HG03175 (cell line): Measurements from ENCODE around the gene PLCXD1.
"Not testable (repeated sequence)": the region's sequence is repeated elsewhere in the genome, so short reads cannot be mapped to it uniquely, and the experiment has no call there.

Experiments
- ATAC-seq: cut with Tn5 transposase; IDR thresholded peaks from one replicate; pipeline ENCODE4 v1.9.1; 2021; ENCODE audit warnings: mild to moderate bottlenecking, moderate library complexity; ENCODE audit not compliant: unreplicated experiment

The PLCXD1 gene

GRCh38 chrX:262381-262909 is 18.7 kb upstream of the PLCXD1 start:
- peak; percentile 90 for ATAC-seq

- ATAC-seq: not testable (repeated sequence)
These were observed 17.2 kb upstream of the PLCXD1 start for GRCh38 chrX:264006-264405.

GRCh38 chrX:264634-265455 is 16.3 kb upstream of the PLCXD1 start:
- no peak for ATAC-seq

GRCh38 chrX:265502-265901 is 15.7 kb upstream of the PLCXD1 start:
- ATAC-seq: no peak

- ATAC-seq: no peak
These were observed 13.4 kb upstream of the PLCXD1 start for GRCh38 chrX:267771-268261.

GRCh38 chrX:270848-271367 is 10.3 kb upstream of the PLCXD1 start:
- no peak for ATAC-seq

- ATAC-seq: no peak
These were observed 6.2 kb upstream of the PLCXD1 start for GRCh38 chrX:274904-275475.

- peak; percentile 9 for ATAC-seq
These were observed 5.7 kb upstream of the PLCXD1 start for GRCh38 chrX:275476-275966.

- ATAC-seq: peak; percentile 86
These were observed 5.1 kb upstream of the PLCXD1 start for GRCh38 chrX:275967-276580.

- peak; percentile 44 for ATAC-seq
These were observed 4.5 kb upstream of the PLCXD1 start for GRCh38 chrX:276581-277201.

GRCh38 chrX:279757-280604 is 1.2 kb upstream of the PLCXD1 start:
- not testable (repeated sequence) for ATAC-seq

GRCh38 chrX:280722-281121 is 459 bp upstream of the PLCXD1 start:
- not testable (repeated sequence) for ATAC-seq

GRCh38 chrX:282000-282681 is 960 bp downstream of the PLCXD1 start:
- not testable (repeated sequence) for ATAC-seq

GRCh38 chrX:283115-283845 is 2.1 kb downstream of the PLCXD1 start:
- peak; percentile 99 for ATAC-seq

- no peak for ATAC-seq
These were observed 4.0 kb downstream of the PLCXD1 start for GRCh38 chrX:285076-285677.

GRCh38 chrX:287670-288069 is 6.5 kb downstream of the PLCXD1 start:
- ATAC-seq: no peak

GRCh38 chrX:288561-288991 is 7.4 kb downstream of the PLCXD1 start:
- ATAC-seq: no peak
